Ishikawa (cell line): ENCODE data around the gene TEKT1.

ENCODE experiments used
- CEBPB ChIP-seq: IDR thresholded peaks from 2 replicates; pipeline ENCODE4 v1.6.1; 2012
- CREB1 ChIP-seq: IDR thresholded peaks from 2 replicates; pipeline ENCODE4 v1.6.1; 2012; ENCODE audit warnings: low read depth
- EGR1 ChIP-seq: IDR thresholded peaks from 2 replicates; pipeline ENCODE4 v1.6.1; 2012
- EP300 ChIP-seq: IDR thresholded peaks from 2 replicates; pipeline ENCODE4 v1.6.1; 2012; ENCODE audit warnings: borderline replicate concordance
- FOXM1 ChIP-seq: IDR thresholded peaks from 2 replicates; pipeline ENCODE4 v1.6.1; 2012; ENCODE audit warnings: low read depth, borderline replicate concordance
- MAX ChIP-seq: IDR thresholded peaks from 2 replicates; pipeline ENCODE4 v1.6.1; 2012
- NFIC ChIP-seq: IDR thresholded peaks from 2 replicates; pipeline ENCODE4 v1.6.1; 2012
- RAD21 ChIP-seq: IDR thresholded peaks from 2 replicates; pipeline ENCODE4 v1.6.1; 2012; ENCODE audit warnings: low read depth
- REST ChIP-seq: IDR thresholded peaks from 2 replicates; pipeline ENCODE4 v1.6.1; 2012; ENCODE audit warnings: low read depth, mild to moderate bottlenecking
- TAF1 ChIP-seq: IDR thresholded peaks from 2 replicates; pipeline ENCODE4 v1.6.1; 2012; ENCODE audit warnings: low read depth, mild to moderate bottlenecking
- TCF12 ChIP-seq: IDR thresholded peaks from 2 replicates; pipeline ENCODE4 v1.6.1; 2012; ENCODE audit warnings: low read depth
- TEAD4 ChIP-seq: IDR thresholded peaks from 2 replicates; pipeline ENCODE4 v1.6.1; 2012
- USF1 ChIP-seq: IDR thresholded peaks from 2 replicates; pipeline ENCODE4 v1.6.1; 2012
- YY1 ChIP-seq: IDR thresholded peaks from 2 replicates; pipeline ENCODE4 v1.6.1; 2012; ENCODE audit warnings: low read depth
- ZBTB7A ChIP-seq: IDR thresholded peaks from 2 replicates; pipeline ENCODE4 v1.6.1; 2012; ENCODE audit warnings: low read depth

Gene TEKT1

GRCh38 chr17:6853764-6854442 lies 22.4 kb upstream of the TEKT1 start:
- TF ChIP-seq CREB1 (no peak), TCF12 (no peak), NFIC (no peak), CEBPB (no peak), FOXM1 (no peak), EGR1 (no peak), EP300 (no peak), RAD21 (no peak), YY1 (no peak), TEAD4 (no peak), REST (no peak), USF1 (no peak), ZBTB7A (no peak), TAF1 (no peak), MAX (no peak)

GRCh38 chr17:6843241-6843880 lies 11.8 kb upstream of the TEKT1 start:
- TF ChIP-seq MAX (no peak), TAF1 (no peak), YY1 (no peak), RAD21 (peak; percentile 55), FOXM1 (no peak)

GRCh38 chr17:6830383-6830986 lies 1.0 kb downstream of the TEKT1 start:
- no peak for TF ChIP-seq EGR1
- TF ChIP-seq MAX = no peak
- no peak for TF ChIP-seq NFIC
- no peak for TF ChIP-seq USF1
- no peak for TF ChIP-seq RAD21
- TF ChIP-seq EP300 = no peak
- no peak for TF ChIP-seq TEAD4
- no peak for TF ChIP-seq ZBTB7A
- TF ChIP-seq TAF1 = no peak
- TF ChIP-seq YY1 = no peak

GRCh38 chr17:6823011-6823442 lies 8.5 kb downstream of the TEKT1 start:
- no peak for TF ChIP-seq YY1

- TF ChIP-seq TEAD4 (no peak), CREB1 (no peak), TAF1 (no peak), TCF12 (no peak), REST (no peak), EP300 (no peak), EGR1 (no peak), NFIC (no peak), CEBPB (no peak), MAX (no peak), RAD21 (no peak), USF1 (no peak), YY1 (no peak), ZBTB7A (no peak), FOXM1 (no peak)
Observed at GRCh38 chr17:6818938-6819337, 12.6 kb downstream of the TEKT1 start.
